ENCODE data around the gene HOXB1.

DNA sequence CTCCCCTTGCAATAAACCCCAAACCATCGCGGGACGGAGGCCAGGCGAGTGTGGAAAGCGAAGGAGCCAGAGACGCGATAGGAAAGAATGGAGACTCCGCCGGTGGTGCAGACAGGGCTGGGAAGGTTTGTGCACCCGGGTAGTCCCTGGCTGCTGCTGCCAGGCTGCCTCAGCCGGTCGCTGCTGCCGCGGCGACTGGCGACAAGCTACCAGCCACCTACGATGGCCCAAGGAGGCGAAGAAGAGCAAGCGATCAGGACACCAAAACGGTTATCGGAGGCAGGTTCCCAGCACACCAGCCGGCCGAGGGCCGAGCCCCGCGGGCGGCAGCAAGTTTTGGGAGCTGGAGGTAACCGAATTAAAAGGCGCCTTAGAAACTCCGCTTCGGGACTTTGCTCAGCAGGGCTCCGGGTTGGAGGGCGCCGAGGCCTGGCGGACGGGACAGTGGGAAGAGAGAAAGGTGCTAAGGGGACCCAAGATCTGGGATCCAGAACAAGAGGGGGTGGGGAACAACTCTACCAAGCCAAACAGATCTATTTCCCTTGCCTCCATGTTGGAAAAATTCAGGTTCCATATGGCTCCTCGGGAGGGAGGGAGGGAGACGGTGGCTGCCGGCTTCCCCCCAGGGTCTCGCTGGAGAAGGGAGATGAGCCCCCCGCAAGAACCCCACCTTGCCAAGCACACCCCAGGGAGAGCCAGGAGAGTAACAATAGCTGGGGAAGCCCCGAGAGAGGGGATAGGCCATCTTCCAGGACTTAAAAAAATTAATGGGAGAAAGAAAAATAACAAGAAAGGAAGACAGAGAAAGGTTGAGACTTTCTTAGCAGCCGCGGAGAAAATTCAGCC, 23.8 kb upstream of the HOXB1 start:
- TF ChIP-seq YY1 (IDR thresholded peaks at IDR 0.05; ENCODE audit: insufficient read depth, insufficient read length) (no peak), ZNF274 (IDR thresholded peaks at IDR 0.05; ENCODE audit: low read depth, low read length) (no peak)

All from NT2/D1 (cell line).